Stimulated activated CD8-positive, alpha-beta memory T cell treated with anti-CD3 and anti-CD28 coated beads, Interleukin-15, amount 100 ng/mL, for 1 hour (primary cell): ENCODE measurements around the gene PLEKHA7.
A peak's percentile ranks its signal among the peaks of the same experiment; 100 is the strongest.

Experiments
- DNase-seq: peaks from one replicate; pipeline ENCODE4 v3.0.0-alpha.2; 2020; ENCODE audit warnings: low read depth

The PLEKHA7 gene

GRCh38 chr11:16771350-16772140 is 242.7 kb downstream of the PLEKHA7 start:
- no peak for DNase-seq

GRCh38 chr11:16770016-16770415 is 244.2 kb downstream of the PLEKHA7 start:
- DNase-seq = no peak

- DNase-seq = no peak
Observed at GRCh38 chr11:16769386-16769785, 244.8 kb downstream of the PLEKHA7 start.

GRCh38 chr11:16767957-16768356 is 246.3 kb downstream of the PLEKHA7 start:
- no peak for DNase-seq

GRCh38 chr11:16767137-16767536 is 247.1 kb downstream of the PLEKHA7 start:
- no peak for DNase-seq

- DNase-seq = no peak
Observed at GRCh38 chr11:16764888-16765287, 249.3 kb downstream of the PLEKHA7 start.

- DNase-seq = no peak
Observed at GRCh38 chr11:16763746-16764145, 250.5 kb downstream of the PLEKHA7 start.

GRCh38 chr11:16759857-16760508 is 254.2 kb downstream of the PLEKHA7 start:
- DNase-seq = no peak

- DNase-seq = no peak
Observed at GRCh38 chr11:16758382-16759024, 255.7 kb downstream of the PLEKHA7 start.

- DNase-seq = no peak
Observed at GRCh38 chr11:16750417-16750816, 263.8 kb downstream of the PLEKHA7 start.

- DNase-seq = no peak
Observed at GRCh38 chr11:16749666-16750065, 264.5 kb downstream of the PLEKHA7 start.

GRCh38 chr11:16749092-16749491 is 265.1 kb downstream of the PLEKHA7 start:
- DNase-seq = no peak

GRCh38 chr11:16745950-16746605 is 268.1 kb downstream of the PLEKHA7 start:
- no peak for DNase-seq

- DNase-seq = no peak
Observed at GRCh38 chr11:16744128-16744725, 270.0 kb downstream of the PLEKHA7 start.

- no peak for DNase-seq
Observed at GRCh38 chr11:16743478-16743877, 270.7 kb downstream of the PLEKHA7 start.

- no peak for DNase-seq
Observed at GRCh38 chr11:16741473-16741872, 272.7 kb downstream of the PLEKHA7 start.

GRCh38 chr11:16738947-16739815 is 275.0 kb downstream of the PLEKHA7 start:
- no peak for DNase-seq

GRCh38 chr11:16738193-16738946 is 275.8 kb downstream of the PLEKHA7 start, which contains the start of gene C11orf58:
Gene C11orf58, plus strand, starts transcription at chr11:16738647. Its CDS starts 132 bp downstream, at chr11:16738779.
- DNase-seq = peak; percentile 93

GRCh38 chr11:16737818-16738192 is 276.4 kb downstream of the PLEKHA7 start:
- no peak for DNase-seq
